IMR-90 (cell line): ENCODE measurements around the gene PTGDR2.

Experiments
- POLR2A ChIP-seq: IDR thresholded peaks from 2 replicates; pipeline ENCODE4 v1.6.1; 2012; ENCODE audit warnings: mild to moderate bottlenecking, low read depth, low read length
- RAD21 ChIP-seq: IDR thresholded peaks from 2 replicates; pipeline ENCODE4 v1.6.1; 2012; ENCODE audit warnings: low read length, improper control_type of control experiment
- TF ChIP-seq, protein P1 (sequence below): conservative IDR thresholded peaks from 2 replicates; pipeline ENCODE4 v1.5.1; 2012; ENCODE audit warnings: mild to moderate bottlenecking, low read depth, low read length, improper control_type of control experiment

DNA sequence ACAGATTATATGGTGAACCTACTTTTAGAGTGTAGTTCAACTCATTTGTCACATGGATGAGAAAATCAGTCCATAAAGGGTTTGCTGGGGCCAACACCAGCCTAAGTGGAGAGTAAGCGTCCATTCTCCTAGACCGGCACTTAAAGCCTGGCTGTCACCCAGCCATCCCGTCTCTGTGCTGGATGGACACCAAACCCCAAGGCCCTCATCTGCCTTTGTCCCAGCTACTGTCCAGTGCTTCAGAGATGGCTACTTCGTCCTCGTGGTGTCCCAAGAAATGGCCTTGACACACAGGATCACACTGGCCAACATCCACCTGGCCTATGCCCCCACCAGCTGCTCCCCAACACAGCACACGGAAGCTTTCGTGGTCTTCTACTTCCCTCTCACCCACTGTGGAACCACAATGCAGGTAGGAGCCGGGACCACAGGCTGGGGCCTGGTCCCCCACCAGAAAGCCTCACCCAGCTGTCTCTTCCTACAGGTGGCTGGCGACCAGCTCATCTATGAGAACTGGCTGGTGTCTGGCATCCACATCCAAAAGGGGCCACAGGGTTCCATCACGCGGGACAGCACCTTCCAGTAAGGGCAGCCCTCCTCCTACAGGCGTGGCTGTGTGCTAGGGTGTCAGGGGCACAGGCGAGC, 15.1 kb upstream of the PTGDR2 start:
- no peak for TF ChIP-seq POLR2A
- TF ChIP-seq, protein P1, sequence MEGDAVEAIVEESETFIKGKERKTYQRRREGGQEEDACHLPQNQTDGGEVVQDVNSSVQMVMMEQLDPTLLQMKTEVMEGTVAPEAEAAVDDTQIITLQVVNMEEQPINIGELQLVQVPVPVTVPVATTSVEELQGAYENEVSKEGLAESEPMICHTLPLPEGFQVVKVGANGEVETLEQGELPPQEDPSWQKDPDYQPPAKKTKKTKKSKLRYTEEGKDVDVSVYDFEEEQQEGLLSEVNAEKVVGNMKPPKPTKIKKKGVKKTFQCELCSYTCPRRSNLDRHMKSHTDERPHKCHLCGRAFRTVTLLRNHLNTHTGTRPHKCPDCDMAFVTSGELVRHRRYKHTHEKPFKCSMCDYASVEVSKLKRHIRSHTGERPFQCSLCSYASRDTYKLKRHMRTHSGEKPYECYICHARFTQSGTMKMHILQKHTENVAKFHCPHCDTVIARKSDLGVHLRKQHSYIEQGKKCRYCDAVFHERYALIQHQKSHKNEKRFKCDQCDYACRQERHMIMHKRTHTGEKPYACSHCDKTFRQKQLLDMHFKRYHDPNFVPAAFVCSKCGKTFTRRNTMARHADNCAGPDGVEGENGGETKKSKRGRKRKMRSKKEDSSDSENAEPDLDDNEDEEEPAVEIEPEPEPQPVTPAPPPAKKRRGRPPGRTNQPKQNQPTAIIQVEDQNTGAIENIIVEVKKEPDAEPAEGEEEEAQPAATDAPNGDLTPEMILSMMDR: no peak
- TF ChIP-seq RAD21: no peak
